Esophagus squamous epithelium (tissue), 4 donors: ENCODE measurements around the gene DNAH14.

Source experiments
- CTCF ChIP-seq, 6 experiments: fragments of 450-650 bp in 4 of 6; fragments of 200-600 bp in 2 of 6; sonication (generic) in 2 of 6; IDR thresholded peaks; one replicate each; pipeline ENCODE4 v1.5.1; 2016 to 2019; ENCODE audit warnings: antibody characterized with exemption in 6 of 6, mild to moderate bottlenecking in 4 of 6, moderate library complexity in 4 of 6
- POLR2A ChIP-seq, 4 donors: fragments of 450-650 bp; IDR thresholded peaks; one replicate each; pipeline ENCODE4 v1.6.1; 2017; ENCODE audit warnings: antibody characterized with exemption in 4 of 4, mild to moderate bottlenecking in 4 of 4, moderate library complexity in 3 of 4

- TF ChIP-seq CTCF (IDR thresholded peaks at IDR 0.05) (no peak), POLR2A (IDR thresholded peaks at IDR 0.05) (no peak)
Observed at GRCh38 chr1:225253784-225254183, 324.3 kb downstream of the DNAH14 start.
